Fibroblast of villous mesenchyme (primary cell): ENCODE measurements around the gene METTL23. TPM values are rescaled to one million over a fixed set of nuclear protein-coding genes. Genes with fewer than 3 reads are reported as not detected.

Source experiments
- DNase-seq: peaks from one replicate; pipeline ENCODE4 v3.0.0-alpha.2; 2010; ENCODE audit warnings: low read depth
- H3K4me3 ChIP-seq: 2 replicates; pipeline ENCODE4 v1.5.1; 2011; ENCODE audit warnings: low read depth, mild to moderate bottlenecking, low read length
- CTCF ChIP-seq: IDR thresholded peaks from 2 replicates; pipeline ENCODE4 v1.5.1; 2012; ENCODE audit warnings: low read depth, mild to moderate bottlenecking, low read length; ENCODE audit not compliant: insufficient read depth
- total RNA-seq: library from RNA; depleted of rRNA; stranded (reverse); fragments of >200 nt; gene quantifications from 2 replicates; pipeline ENCODE4 v1.2.3, GENCODE V29; 2012

METTL23 gene
- total RNA-seq, 1 donor, result 30.2 TPM

GRCh38 chr17:76747716-76748363, 21.2 kb downstream of the METTL23 start:
- H3K4me3 ChIP-seq, result no peak overlapping the region
- no peak for DNase-seq
- no peak for TF ChIP-seq CTCF

DNA sequence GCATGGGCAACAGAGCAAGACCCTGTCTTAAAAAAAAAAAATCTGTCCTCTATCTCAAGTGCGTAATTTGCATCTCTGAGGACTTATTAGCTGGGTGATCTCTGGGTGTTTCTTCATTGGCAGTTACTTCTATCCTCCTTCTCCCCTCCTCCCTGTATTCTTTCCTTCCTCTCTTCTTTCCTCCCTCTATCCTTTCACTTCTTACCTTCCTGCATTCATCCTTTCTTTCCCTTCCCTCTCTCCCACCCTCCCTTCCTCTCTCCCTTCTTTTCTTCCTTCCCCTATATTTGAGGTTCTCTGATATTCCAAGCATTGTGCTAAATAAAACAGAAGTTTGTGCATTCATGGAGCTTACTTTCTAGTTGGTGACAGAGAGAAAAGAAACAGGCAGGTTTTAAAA, 22.0 kb downstream of the METTL23 start:
- no peak for TF ChIP-seq CTCF
- no peak overlapping the region for H3K4me3 ChIP-seq
- no peak for DNase-seq

DNA sequence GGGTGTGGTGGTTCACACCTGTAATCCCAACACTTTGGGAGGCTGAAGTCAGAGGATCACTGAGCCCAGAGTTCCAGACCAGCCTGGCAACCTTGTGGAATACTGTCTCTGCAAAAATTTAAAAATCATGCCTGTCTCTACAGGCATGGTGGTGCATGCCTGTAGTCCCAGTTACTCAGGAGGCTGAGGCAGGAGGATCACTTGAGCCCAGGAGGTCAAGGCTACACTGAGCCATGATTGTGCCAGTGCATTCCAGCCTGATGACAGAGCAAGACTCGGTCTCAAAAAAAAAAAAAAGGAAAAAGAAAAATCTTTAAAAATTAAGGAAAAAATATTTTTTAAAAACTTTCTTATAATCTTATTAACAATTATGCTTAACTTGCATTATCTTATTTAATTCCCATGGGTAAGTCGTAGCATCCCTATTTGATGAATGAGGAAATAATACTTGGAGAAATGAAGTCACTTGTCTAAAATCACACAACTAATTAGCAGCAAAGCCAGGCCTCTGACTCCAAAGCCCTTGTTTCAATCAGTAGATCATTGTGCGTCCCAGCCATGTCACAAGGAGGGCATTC, 24.9 kb downstream of the METTL23 start:
- H3K4me3 ChIP-seq, result no peak overlapping the region
- TF ChIP-seq CTCF, result no peak
- no peak for DNase-seq

DNA sequence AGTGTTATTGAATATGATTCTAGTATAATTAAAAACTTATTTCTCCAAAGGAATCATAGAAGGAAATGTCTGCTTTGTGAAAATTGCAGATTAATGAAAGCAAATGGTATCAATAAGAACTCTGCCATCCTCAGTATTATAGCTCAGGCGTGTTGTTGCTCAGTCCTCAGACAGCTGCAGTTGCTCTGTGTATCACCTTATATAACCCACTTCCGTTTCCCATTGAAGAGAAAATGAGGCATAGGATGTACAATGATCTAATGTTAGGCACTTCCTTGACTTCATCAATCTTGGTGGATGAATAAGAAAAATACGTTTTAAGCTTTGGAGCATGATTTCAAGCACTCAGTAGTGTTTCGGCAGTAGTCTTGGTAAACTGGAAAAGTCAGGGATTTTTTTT, 25.4 kb downstream of the METTL23 start:
- no peak for DNase-seq
- H3K4me3 ChIP-seq, result no peak overlapping the region
- TF ChIP-seq CTCF, result no peak

- no peak for TF ChIP-seq CTCF
- H3K4me3 ChIP-seq, result no peak overlapping the region
- no peak for DNase-seq
Observed at GRCh38 chr17:76753061-76753961, 26.7 kb downstream of the METTL23 start.

- no peak for TF ChIP-seq CTCF
- no peak overlapping the region for H3K4me3 ChIP-seq
- no peak for DNase-seq
Observed at GRCh38 chr17:76755285-76755684, 28.6 kb downstream of the METTL23 start.
